Stimulated activated CD8-positive, alpha-beta memory T cell treated with anti-CD3 and anti-CD28 coated beads, Interleukin-12 subunit alpha, Interleukin-12 subunit beta, amount 100 ng/mL, for 1 hour (primary cell): ENCODE data around the gene KLHL8.

Experiments used
- DNase-seq: peaks from one replicate; pipeline ENCODE4 v3.0.0-alpha.2; 2020; ENCODE audit warnings: low read depth

Gene KLHL8

DNA sequence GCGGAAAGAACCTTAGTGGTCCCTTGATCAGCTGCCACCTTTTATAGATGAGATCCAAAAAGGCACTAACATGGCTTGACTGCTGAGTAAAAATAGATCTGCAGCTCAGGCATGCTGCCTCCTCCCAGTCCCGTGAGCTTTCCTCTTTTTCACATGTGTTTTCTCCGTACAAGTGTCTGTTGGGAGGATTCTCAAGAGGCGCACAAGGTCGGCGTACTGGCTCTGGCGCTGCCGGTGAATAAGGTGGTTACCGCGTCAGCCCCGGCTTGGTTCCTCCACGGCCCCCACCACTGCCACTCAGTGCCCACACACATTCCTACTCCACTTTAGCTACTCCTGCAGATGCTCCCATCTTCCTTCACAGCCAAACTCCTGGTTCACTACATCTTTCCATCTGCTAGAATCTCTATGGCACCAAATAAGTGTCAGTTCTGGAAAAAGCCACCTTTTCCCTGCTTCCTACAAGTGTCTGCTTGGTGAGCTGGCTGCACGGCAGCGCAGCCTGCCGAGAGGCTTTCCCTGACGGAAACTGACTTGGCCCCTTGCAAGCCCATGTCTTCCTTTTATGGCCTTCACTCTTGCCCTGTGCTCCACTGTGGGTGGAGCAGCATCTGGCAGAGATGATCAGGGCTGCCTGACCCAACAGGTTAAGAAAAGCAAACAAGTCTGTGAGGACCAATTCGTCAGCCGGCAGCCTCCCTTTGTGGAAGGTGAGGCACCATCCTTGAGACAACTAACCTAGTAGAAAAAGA lies 99.8 kb downstream of the KLHL8 start:
- no peak for DNase-seq

DNA sequence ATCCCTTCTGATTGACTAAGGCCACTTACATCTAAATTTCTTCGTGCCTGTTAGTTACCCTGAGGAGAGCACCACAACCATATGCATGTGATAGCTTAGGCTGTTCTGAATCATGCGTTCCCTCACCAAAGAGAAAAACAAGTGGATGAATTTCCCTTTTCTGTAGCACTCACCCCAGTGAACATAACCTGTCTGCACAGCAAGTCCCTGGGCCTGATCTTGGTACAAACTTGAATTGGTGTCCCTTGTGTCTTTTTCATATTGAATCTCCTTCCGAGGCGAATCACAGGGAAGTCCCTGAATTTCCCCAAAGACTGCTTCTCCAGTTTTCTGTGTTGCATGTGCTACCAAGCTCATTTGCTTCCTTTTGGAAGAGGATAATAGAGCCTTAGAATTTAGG lies 100.4 kb downstream of the KLHL8 start:
- DNase-seq, result no peak

- no peak for DNase-seq
Observed at GRCh38 chr4:87118826-87119225, 101.6 kb downstream of the KLHL8 start.

GRCh38 chr4:87118421-87118820 lies 102.0 kb downstream of the KLHL8 start:
- DNase-seq, result no peak

DNA sequence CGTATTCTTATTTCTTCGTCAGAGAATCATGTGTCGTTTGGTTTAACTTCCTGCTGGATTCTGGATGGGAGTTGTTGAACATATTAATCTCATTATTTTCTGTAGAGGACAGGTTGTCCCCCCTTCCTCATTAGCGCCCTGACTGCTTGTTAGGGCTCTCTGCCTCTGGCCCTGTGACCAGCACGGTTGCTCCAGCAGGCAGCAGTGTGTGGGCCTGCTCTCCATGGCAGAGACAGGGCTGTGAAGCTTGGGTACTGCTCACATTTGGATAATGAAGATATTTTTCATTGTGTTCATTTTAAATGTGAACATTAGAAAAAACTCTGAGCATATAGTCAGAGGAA lies 102.7 kb downstream of the KLHL8 start:
- DNase-seq, result no peak

- no peak for DNase-seq
Observed at GRCh38 chr4:87117051-87117731, 103.2 kb downstream of the KLHL8 start.

DNA sequence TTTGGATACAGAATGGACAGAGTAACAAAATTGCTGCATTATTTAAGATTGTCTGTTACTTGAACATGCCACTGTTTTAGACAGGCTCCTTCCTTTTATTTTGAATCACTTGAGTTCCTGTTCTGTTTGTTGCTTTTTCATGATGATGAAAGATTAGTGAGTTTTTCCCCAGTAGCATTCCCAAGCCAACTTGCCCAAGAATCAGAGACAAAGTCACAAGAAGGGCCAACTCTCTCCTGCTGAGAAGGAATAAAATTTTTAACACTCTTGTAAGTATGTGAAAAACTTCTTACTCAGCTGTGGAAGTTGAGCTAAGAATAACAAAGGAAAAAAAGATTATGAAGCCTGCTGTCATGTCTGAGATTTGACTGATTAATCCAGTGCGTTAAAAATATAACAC lies 104.2 kb downstream of the KLHL8 start:
- no peak for DNase-seq

- DNase-seq, result no peak
Observed at GRCh38 chr4:87114245-87115062, 106.0 kb downstream of the KLHL8 start.

- no peak for DNase-seq
Observed at GRCh38 chr4:87112063-87112462, 108.4 kb downstream of the KLHL8 start.
